Transverse colon (tissue), 4 donors: ENCODE data around the gene CTRB1. TPM values are rescaled to one million over a fixed set of nuclear protein-coding genes. Genes with fewer than 3 reads are reported as not detected.

Source experiments
- DNase-seq: peaks from one replicate; pipeline ENCODE4 v3.0.0-alpha.2; 2019
- H3K27ac ChIP-seq, 4 donors: fragments of 200-600 bp; sonication (generic); 2 replicates each; pipeline ENCODE4 v1.5.1; 2016 to 2018; ENCODE audit warnings: inconsistent platforms in 4 of 4
- H3K27me3 ChIP-seq: fragments of 200-600 bp; sonication (generic); 2 replicates; pipeline ENCODE4 v1.5.1; 2017; ENCODE audit warnings: inconsistent platforms
- H3K36me3 ChIP-seq, 4 donors: fragments of 200-600 bp; sonication (generic); 2 replicates each; pipeline ENCODE4 v1.5.1; 2017 to 2019; ENCODE audit warnings: inconsistent platforms in 4 of 4
- H3K4me1 ChIP-seq, 4 donors: fragments of 200-600 bp; sonication (generic); 2 replicates each; pipeline ENCODE4 v1.5.1; 2017 to 2020; ENCODE audit warnings: inconsistent platforms in 4 of 4
- H3K4me3 ChIP-seq, 4 donors: fragments of 200-600 bp; sonication (generic); 1 replicate in 1 of 4; 2 replicates in 3 of 4; pipeline versions ENCODE4 v1.5.1 to v1.6.1; 2017 to 2019; ENCODE audit warnings: inconsistent platforms in 4 of 4
- H3K9me3 ChIP-seq, 2 donors: fragments of 200-600 bp; sonication (generic); 2 replicates each; pipeline ENCODE4 v1.5.1; 2017 to 2019; ENCODE audit warnings: inconsistent platforms in 2 of 2
- EP300 ChIP-seq: sonication (generic); formaldehyde crosslinking; IDR thresholded peaks from one replicate; pipeline ENCODE4 v1.6.1; 2017; ENCODE audit warnings: antibody characterized with exemption, low read depth
- POLR2A ChIP-seq: fragments of 450-650 bp; IDR thresholded peaks from one replicate; pipeline ENCODE4 v1.6.1; 2016; ENCODE audit warnings: antibody characterized with exemption, mild to moderate bottlenecking, moderate library complexity
- POLR2AphosphoS5 ChIP-seq, 3 donors: sonication (generic); formaldehyde crosslinking; IDR thresholded peaks; one replicate each; pipeline ENCODE4 v1.6.1; 2016; ENCODE audit warnings: antibody characterized with exemption in 3 of 3
- WGBS, 2 donors: methylation state at CpG; one replicate each; pipeline ENCODE4 v1.1.5; 2018; ENCODE audit warnings: low coverage in 1 of 2; 5-methylcytosine and 5-hydroxymethylcytosine counted together
- in situ Hi-C, 4 donors: fragments of 200-750 bp; cut with MboI; loops; one replicate each; pipeline versions ENCODE4 v1.15.0 to v1.15.1; 2017; ENCODE audit warnings: low sequenced_read_pairs in 3 of 4, low pct_ligation_motif_present in 1 of 4, low pct_unique_long_range_greater_than_20kb in 1 of 4
- intact Hi-C: fragments of 100-400 bp; cut with DNase I; formaldehyde crosslinking; loops from one replicate; pipeline ENCODE4 v1.15.1; 2023; ENCODE audit warnings: low total_unique reads
- total RNA-seq, 4 donors: library from RNA; depleted of rRNA; stranded (reverse); fragments of >200 nt; gene quantifications; one replicate each; pipeline ENCODE4 v1.1.0, GENCODE V29; 2016
- TF ChIP-seq, protein P1 (sequence below), 5 experiments: fragments of 200-600 bp in 3 of 5; fragments of 450-650 bp in 2 of 5; sonication (generic) in 3 of 5; IDR thresholded peaks; 1 replicate in 2 of 5; 2 replicates in 3 of 5; pipeline ENCODE4 v1.5.1; 2016 to 2017; ENCODE audit warnings: antibody characterized with exemption in 5 of 5, inconsistent platforms in 3 of 5, mild to moderate bottlenecking in 2 of 5, moderate library complexity in 1 of 5

Gene CTRB1
- total RNA-seq, 4 donors from 2014 or later, result not detected

DNA sequence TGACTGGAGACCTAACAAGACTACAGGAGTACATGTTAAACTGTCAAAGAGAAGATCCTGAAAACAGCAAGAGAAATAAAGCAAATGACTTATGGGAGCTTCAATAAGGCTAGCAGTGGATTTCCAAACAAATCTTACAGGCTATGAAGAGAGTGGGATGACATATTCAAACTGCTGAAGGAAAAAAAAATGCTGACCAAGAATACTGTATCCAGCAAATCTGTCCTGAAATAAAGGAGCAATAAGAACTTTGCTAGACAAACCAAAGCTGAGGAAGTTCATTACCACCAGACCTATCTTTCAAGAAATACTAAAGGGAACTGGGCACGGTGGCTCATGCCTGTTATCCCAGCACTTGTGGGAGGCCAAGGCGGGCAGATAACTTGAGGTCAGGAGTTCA, 41.9 kb upstream of the CTRB1 start:
- peaks cover 22 to 29% of the 10 kb centered on the region in 2 donors for H3K9me3 ChIP-seq
- WGBS, 2 donors, result 95 to 100% methylated on average over 2 of the region's 2 CpGs
- H3K27ac ChIP-seq, result no peak overlapping the region
- intact Hi-C loops, result no loop called here
- H3K4me1 ChIP-seq, result no peaks in the 10 kb centered on the region
- H3K4me3 ChIP-seq, result no peak overlapping the region
- no peaks in the 10 kb centered on the region for H3K27me3 ChIP-seq
- no peaks in the 10 kb centered on the region for H3K36me3 ChIP-seq
- TF ChIP-seq, protein P1, sequence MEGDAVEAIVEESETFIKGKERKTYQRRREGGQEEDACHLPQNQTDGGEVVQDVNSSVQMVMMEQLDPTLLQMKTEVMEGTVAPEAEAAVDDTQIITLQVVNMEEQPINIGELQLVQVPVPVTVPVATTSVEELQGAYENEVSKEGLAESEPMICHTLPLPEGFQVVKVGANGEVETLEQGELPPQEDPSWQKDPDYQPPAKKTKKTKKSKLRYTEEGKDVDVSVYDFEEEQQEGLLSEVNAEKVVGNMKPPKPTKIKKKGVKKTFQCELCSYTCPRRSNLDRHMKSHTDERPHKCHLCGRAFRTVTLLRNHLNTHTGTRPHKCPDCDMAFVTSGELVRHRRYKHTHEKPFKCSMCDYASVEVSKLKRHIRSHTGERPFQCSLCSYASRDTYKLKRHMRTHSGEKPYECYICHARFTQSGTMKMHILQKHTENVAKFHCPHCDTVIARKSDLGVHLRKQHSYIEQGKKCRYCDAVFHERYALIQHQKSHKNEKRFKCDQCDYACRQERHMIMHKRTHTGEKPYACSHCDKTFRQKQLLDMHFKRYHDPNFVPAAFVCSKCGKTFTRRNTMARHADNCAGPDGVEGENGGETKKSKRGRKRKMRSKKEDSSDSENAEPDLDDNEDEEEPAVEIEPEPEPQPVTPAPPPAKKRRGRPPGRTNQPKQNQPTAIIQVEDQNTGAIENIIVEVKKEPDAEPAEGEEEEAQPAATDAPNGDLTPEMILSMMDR (IDR thresholded peaks at IDR 0.05), result no peak
- TF ChIP-seq POLR2A (no peak), POLR2AphosphoS5 (IDR thresholded peaks at IDR 0.05) (no peak), EP300 (no peak)
- DNase-seq, result no peak
- in situ Hi-C loops, result loop anchor here in 2 of 4 donors (25.0 kb wide), 1 partner anchor 585 kb away; no protein-coding TSS in a partner anchor

DNA sequence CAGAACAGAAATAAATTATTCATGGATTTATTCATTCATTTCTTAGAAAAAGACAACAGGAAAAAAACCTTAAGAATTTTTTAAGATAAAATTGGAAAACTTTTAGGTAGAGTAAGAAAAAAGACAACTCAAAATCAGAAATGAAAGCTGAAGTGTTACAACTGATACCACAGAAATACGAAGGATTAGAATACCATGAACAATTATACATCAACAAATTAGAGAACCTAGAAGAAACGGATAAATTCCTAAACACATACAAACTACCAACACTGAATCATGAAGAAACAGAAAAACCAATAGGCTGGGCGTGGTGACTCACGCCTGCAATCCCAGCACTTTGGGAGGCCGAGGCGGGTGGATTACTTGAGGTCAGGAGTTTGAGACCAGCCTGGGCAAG, 39.6 kb upstream of the CTRB1 start:
- no peaks in the 10 kb centered on the region for H3K36me3 ChIP-seq
- H3K27me3 ChIP-seq, result no peaks in the 10 kb centered on the region
- in situ Hi-C loops (loop anchor here in 2 of 4 donors (25.0 kb wide), 1 partner anchor 583 kb away; no protein-coding TSS in a partner anchor), intact Hi-C loops (no loop called here)
- no peak overlapping the region for H3K4me3 ChIP-seq
- DNase-seq, result no peak
- no peaks in the 10 kb centered on the region for H3K4me1 ChIP-seq
- WGBS, 2 donors, result 77 to 90% methylated on average over 3 to 6 of the region's 6 CpGs
- no peak overlapping the region for H3K27ac ChIP-seq
- peaks cover 17 to 18% of the 10 kb centered on the region in 2 donors for H3K9me3 ChIP-seq
- TF ChIP-seq POLR2A (no peak), POLR2AphosphoS5 (IDR thresholded peaks at IDR 0.05) (no peak), EP300 (no peak)
- TF ChIP-seq, protein P1 (IDR thresholded peaks at IDR 0.05), result no peak

DNA sequence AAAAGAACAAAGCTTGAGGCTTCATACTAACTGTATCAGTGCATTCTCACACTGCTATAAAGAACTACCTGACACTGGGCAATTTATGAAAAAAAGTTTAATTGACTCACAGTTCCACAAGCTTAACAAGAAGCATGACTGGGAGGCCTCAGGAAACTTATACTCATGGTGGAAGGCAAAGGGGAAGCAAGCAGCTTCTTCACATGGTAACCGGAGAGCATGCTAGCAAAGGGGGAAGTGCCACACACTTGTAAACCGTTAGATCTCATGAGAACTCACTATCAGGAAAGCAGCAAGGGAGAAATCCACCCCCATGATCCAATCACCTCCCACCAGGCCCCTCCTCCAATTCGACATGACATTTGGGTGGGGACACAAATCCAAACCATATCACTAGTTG, 37.2 kb upstream of the CTRB1 start:
- no peak for DNase-seq
- no peaks in the 10 kb centered on the region for H3K27me3 ChIP-seq
- 38% methylated on average over 3 of the region's 3 CpGs; no CpG with 5 or more reads in 1 of the 2 donors for whole genome bisulfite sequencing, 2 donors
- intact Hi-C loops, result no loop called here
- in situ Hi-C loops, result loop anchor here in 2 of 4 donors (25.0 kb wide), 1 partner anchor 581 kb away; no protein-coding TSS in a partner anchor
- H3K27ac ChIP-seq, result no peak overlapping the region
- H3K4me3 ChIP-seq, result no peak overlapping the region
- TF ChIP-seq EP300, result no peak
- TF ChIP-seq POLR2A, result no peak
- TF ChIP-seq POLR2AphosphoS5 (IDR thresholded peaks at IDR 0.05), result no peak
- TF ChIP-seq, protein P1 (IDR thresholded peaks at IDR 0.05), result no peak
- peaks cover 6 to 11% of the 10 kb centered on the region in 2 donors for H3K9me3 ChIP-seq
- peaks cover 0 to 2% (median 0%) of the 10 kb centered on the region in 4 donors for H3K4me1 ChIP-seq
- no peaks in the 10 kb centered on the region for H3K36me3 ChIP-seq

DNA sequence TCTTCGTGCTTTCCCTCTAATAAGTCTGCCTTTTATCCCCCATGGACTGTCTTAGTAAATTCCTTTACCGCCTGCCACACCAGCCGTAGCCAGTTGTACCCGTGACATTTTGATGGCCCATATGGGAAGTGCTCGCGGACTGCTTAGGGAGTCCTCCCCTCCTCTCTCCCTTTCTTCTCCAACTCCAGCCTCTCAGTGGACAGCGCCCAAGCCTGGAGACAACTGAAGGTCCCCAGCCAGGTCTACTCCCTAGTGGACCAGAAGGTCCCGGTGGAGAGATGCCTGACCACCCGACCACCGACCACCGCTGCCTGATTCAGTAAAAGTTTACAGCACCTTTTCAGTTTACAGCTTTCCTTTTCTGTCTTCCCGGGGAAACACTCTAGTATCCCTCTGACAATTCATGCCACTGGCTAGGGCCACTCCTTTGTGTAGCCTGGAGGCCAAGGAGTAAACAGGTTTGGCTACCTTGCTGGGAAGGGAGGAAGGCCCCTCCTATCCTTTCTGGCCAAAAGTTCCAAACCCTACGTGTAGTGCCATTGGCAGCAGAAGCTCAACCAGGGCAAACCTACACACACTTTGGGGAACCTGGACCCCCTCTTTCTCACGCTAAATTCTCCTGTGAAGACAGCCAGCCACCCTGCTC, 29.8 kb upstream of the CTRB1 start:
- intact Hi-C loops (no loop called here), in situ Hi-C loops (loop anchor here in 2 of 4 donors (25.0 kb wide), 1 partner anchor 573 kb away; no protein-coding TSS in a partner anchor)
- Histone ChIP-seq H3K4me1 (peaks cover 0 to 2% (median 0%) of the 10 kb centered on the region in 4 donors), H3K27ac (no peak overlapping the region), H3K27me3 (no peaks in the 10 kb centered on the region), H3K36me3 (no peaks in the 10 kb centered on the region), H3K4me3 (no peak overlapping the region), H3K9me3 (no peaks in the 10 kb centered on the region)
- WGBS, 2 donors, result 68 to 80% methylated on average over 9 to 14 of the region's 14 CpGs
- TF ChIP-seq POLR2AphosphoS5 (IDR thresholded peaks at IDR 0.05) (no peak), EP300 (no peak), POLR2A (no peak)
- TF ChIP-seq, protein P1 (IDR thresholded peaks at IDR 0.05), result no peak
- DNase-seq, result no peak
